ENCODE data around the gene WNK2.
A peak's percentile ranks its signal among the peaks of the same experiment; 100 is the strongest.

WNK2 gene

GRCh38 chr9:93183663-93184431 is at the start of gene WNK2:
TSS of gene WNK2 (plus strand) at chr9:93184139. CDS start at chr9:93184930, 791 bp downstream.
- no peak for DNase-seq

- DNase-seq: no peak
These were observed 49.0 kb upstream of the WNK2 start for GRCh38 chr9:93134740-93135444.

- DNase-seq: no peak
These were observed 47.9 kb upstream of the WNK2 start for GRCh38 chr9:93136011-93136440.

- no peak for DNase-seq
These were observed 46.6 kb upstream of the WNK2 start for GRCh38 chr9:93137362-93137761.

- no peak for DNase-seq
These were observed 45.7 kb upstream of the WNK2 start for GRCh38 chr9:93138171-93138764.

GRCh38 chr9:93139365-93140182 is 44.4 kb upstream of the WNK2 start:
- DNase-seq: no peak

GRCh38 chr9:93141771-93142483 is 42.0 kb upstream of the WNK2 start:
- DNase-seq: no peak

GRCh38 chr9:93143830-93144530 is 40.0 kb upstream of the WNK2 start:
- DNase-seq: peak; percentile 32 to 35

- DNase-seq: peak; percentile 31 to 47
These were observed 37.2 kb upstream of the WNK2 start for GRCh38 chr9:93146696-93147095.

GRCh38 chr9:93147632-93148031 is 36.3 kb upstream of the WNK2 start:
- DNase-seq: no peak

GRCh38 chr9:93148721-93149120 is 35.2 kb upstream of the WNK2 start:
- DNase-seq: no peak

- DNase-seq: no peak
These were observed 34.6 kb upstream of the WNK2 start for GRCh38 chr9:93149361-93149760.

- DNase-seq: no peak
These were observed 32.7 kb upstream of the WNK2 start for GRCh38 chr9:93151097-93151784.

- DNase-seq: peak in 1 of 2 experiments; percentile 23
These were observed 29.5 kb upstream of the WNK2 start for GRCh38 chr9:93154293-93154903.

GRCh38 chr9:93155716-93156474 is 28.0 kb upstream of the WNK2 start:
- no peak for DNase-seq

- no peak for DNase-seq
These were observed 27.4 kb upstream of the WNK2 start for GRCh38 chr9:93156475-93157008.

- peak; percentile 58 to 61 for DNase-seq
These were observed 24.1 kb upstream of the WNK2 start for GRCh38 chr9:93159601-93160471.

GRCh38 chr9:93161786-93162562 is 22.0 kb upstream of the WNK2 start:
- DNase-seq: no peak
